ENCODE measurements around the gene WIPF2. TPM values are rescaled to one million over a fixed set of nuclear protein-coding genes. Genes with fewer than 3 reads are reported as not detected.

Gene WIPF2
- total and polyA plus RNA-seq, 4 donors, result 10.6 to 34.5 (median 14.9) TPM

DNA sequence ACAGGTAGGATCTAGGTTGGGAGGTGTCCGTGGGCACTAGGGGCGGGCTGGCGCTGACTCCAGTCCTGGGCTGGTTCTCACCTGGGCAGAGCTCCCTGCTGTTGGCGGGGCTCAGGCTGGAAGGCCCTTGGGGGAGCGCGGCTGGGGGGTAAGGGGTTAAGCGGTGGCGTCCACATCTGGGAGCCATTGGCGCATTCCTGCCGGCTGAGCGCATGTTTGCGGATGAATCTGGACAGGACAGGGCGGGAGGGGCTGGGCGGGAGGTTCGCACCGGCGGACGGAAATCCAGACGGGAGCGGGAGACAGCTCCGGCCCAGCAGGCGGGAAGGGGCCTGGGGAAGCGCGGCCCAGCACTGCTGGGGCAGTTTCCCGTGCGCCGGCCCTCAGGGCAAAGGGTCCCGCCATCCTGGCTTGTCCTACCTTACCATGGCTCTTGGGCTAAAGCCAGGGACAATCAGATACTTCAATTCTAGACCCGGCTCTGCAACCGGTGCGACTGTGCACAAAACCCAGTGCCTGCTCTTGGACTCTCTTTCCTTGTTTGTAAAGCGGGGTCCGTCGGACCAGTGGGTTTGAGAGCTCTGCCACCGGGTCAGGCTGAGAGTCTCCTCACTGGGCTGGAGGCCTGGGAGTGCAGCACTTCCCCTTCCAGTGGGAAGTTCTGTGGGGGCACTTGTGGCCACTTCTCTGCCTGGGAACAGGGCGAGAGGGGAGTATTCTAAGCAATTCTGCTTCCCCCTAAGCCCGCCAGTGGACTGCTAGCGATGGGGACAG, 97.7 kb downstream of the WIPF2 start:
- Histone ChIP-seq H3K9me3 (ENCODE audit: control insufficient read depth in 4 of 4, insufficient read depth in 3 of 4, low read length in 3 of 4) (no peaks in the 10 kb centered on the region), H3K27me3 (ENCODE audit: control insufficient read depth in 3 of 3, insufficient read depth in 3 of 3, low read length in 2 of 3) (no peaks in the 10 kb centered on the region), H3K36me3 (ENCODE audit: control insufficient read depth in 4 of 4, insufficient read depth in 4 of 4, low read length in 4 of 4) (peaks cover 0 to 3% (median 0%) of the 10 kb centered on the region in 4 donors), H3K4me3 (no peak overlapping the region), H3K4me1 (ENCODE audit: control insufficient read depth in 5 of 5, insufficient read depth in 5 of 5, low read length in 5 of 5) (peaks cover 29 to 81% (median 67%) of the 10 kb centered on the region in 5 donors), H3K27ac (ENCODE audit: low read depth in 1 of 2, low read length in 1 of 2) (peak overlapping the region; percentile 86), H3K9ac (ENCODE audit: insufficient read depth in 1 of 2, low read length in 2 of 2) (peak overlapping the region in 1 of 2 donors; percentile 78)
- ATAC-seq (ENCODE audit: insufficient read depth, low FRiP score) (no peak), DNase-seq (peak; percentile 89 to 91 (median 90))
- TF ChIP-seq CTCF (IDR thresholded peaks at IDR 0.05; ENCODE audit: control extremely low read depth, extremely low read depth), result no peak
- 23 to 54% methylated on average over 34 to 38 of the region's 38 CpGs for WGBS, 2 donors

DNA sequence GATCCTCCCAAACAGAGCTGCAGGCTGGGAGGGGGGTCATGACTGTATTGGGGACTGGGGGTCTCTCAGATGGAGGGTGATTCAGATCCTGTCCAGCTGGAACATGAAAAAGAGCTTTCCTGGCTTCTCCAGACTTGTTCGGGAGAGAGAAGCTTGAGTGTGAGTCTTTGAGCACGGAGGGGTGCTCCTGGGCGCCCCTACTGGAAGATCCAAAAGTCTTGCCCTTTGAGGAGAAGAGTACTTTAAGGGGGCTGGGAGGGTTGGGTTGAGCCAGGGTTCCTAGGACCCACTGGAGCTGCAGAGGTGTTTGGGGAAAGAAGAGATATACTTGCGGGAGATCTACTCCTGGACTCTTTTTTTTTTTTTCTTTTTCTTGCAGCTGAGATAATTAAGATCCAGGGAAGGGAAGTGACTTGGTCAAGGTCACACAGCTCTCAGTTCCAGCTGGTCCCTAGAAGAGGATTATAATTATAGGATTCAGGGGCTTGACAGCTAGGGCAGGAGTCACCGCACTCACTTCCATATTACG, 98.3 kb downstream of the WIPF2 start:
- H3K27me3 ChIP-seq (ENCODE audit: control insufficient read depth in 3 of 3, insufficient read depth in 3 of 3, low read length in 2 of 3), result no peaks in the 10 kb centered on the region
- H3K9me3 ChIP-seq (ENCODE audit: control insufficient read depth in 4 of 4, insufficient read depth in 3 of 4, low read length in 3 of 4), result no peaks in the 10 kb centered on the region
- WGBS, 2 donors, result 6 to 7% methylated on average over 6 of the region's 6 CpGs
- ATAC-seq (ENCODE audit: insufficient read depth, low FRiP score) (no peak), DNase-seq (peak; percentile 83 to 92 (median 92))
- H3K4me3 ChIP-seq, result no peak overlapping the region
- H3K36me3 ChIP-seq (ENCODE audit: control insufficient read depth in 4 of 4, insufficient read depth in 4 of 4, low read length in 4 of 4), result peaks cover 0 to 3% (median 0%) of the 10 kb centered on the region in 4 donors
- peaks cover 29 to 81% (median 67%) of the 10 kb centered on the region in 5 donors for H3K4me1 ChIP-seq (ENCODE audit: control insufficient read depth in 5 of 5, insufficient read depth in 5 of 5, low read length in 5 of 5)
- peak overlapping the region; percentile 86 for H3K27ac ChIP-seq (ENCODE audit: low read depth in 1 of 2, low read length in 1 of 2)
- peak overlapping the region in 1 of 2 donors; percentile 68 for H3K9ac ChIP-seq (ENCODE audit: insufficient read depth in 1 of 2, low read length in 2 of 2)
- peak; percentile 0 for TF ChIP-seq CTCF (IDR thresholded peaks at IDR 0.05; ENCODE audit: control extremely low read depth, extremely low read depth)

DNA sequence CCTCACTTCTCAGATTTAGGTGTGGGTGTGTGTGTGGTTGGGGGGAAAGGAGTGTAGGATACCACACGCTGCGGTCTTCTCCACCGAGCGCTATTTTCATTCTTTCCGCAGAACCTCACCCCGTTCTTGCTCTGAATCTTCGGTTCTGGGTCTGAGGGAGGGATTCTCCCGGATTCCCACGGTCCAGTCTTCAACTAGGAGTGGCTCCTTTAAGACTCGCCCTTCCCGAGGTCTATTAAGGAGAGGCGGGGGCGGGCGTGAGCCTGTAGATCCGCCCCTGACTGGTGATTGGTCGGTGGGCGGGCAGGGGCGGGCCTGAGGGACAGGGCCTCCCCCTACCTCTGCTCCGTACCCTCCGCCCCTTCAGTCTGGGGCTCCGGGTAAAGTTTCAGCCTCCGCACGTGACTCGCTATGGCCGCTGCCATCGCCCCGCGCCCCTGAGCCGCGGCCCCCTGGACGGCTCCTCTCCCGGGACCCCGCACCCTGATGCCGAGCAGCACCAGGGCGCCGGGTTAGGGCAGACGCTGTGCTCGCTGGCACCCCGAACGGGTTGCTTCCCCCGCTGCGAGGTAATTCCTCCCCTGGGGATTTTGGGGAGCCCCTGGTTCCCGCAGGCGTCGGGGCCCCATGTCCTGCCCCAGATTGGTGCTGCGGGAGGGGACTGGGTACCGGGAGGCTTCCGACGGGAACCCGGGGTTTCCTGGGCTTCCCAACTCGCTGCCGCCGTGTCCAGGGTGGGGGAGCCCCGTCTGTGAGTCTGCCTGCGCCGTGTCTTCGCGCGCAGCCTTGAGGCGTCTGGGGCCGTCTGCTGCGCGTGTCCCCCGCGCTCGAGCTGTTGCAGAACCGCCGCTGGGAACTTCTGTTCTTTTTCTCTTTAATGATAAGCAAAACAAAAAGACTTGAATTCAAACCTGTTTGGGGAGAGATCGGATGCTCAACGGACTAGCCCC, 99.1 kb downstream of the WIPF2 start:
- Histone ChIP-seq H3K9ac (ENCODE audit: insufficient read depth in 1 of 2, low read length in 2 of 2) (peak overlapping the region; percentile 25 to 82), H3K27me3 (ENCODE audit: control insufficient read depth in 3 of 3, insufficient read depth in 3 of 3, low read length in 2 of 3) (no peaks in the 10 kb centered on the region), H3K27ac (ENCODE audit: low read depth in 1 of 2, low read length in 1 of 2) (peak overlapping the region; percentile 93 to 97), H3K4me3 (peak overlapping the region; percentile 86), H3K36me3 (ENCODE audit: control insufficient read depth in 4 of 4, insufficient read depth in 4 of 4, low read length in 4 of 4) (peaks cover 0 to 3% (median 0%) of the 10 kb centered on the region in 4 donors), H3K9me3 (ENCODE audit: control insufficient read depth in 4 of 4, insufficient read depth in 3 of 4, low read length in 3 of 4) (no peaks in the 10 kb centered on the region), H3K4me1 (ENCODE audit: control insufficient read depth in 5 of 5, insufficient read depth in 5 of 5, low read length in 5 of 5) (peaks cover 34 to 81% (median 64%) of the 10 kb centered on the region in 5 donors)
- WGBS, 2 donors, result 0% methylated on average over 69 to 70 of the region's 70 CpGs
- ATAC-seq (ENCODE audit: insufficient read depth, low FRiP score) (peak; percentile 92), DNase-seq (peak; percentile 97 to 98 (median 97))
- TF ChIP-seq CTCF (IDR thresholded peaks at IDR 0.05; ENCODE audit: control extremely low read depth, extremely low read depth), result no peak
